ENCODE results near the gene OR4X1.

DNA sequence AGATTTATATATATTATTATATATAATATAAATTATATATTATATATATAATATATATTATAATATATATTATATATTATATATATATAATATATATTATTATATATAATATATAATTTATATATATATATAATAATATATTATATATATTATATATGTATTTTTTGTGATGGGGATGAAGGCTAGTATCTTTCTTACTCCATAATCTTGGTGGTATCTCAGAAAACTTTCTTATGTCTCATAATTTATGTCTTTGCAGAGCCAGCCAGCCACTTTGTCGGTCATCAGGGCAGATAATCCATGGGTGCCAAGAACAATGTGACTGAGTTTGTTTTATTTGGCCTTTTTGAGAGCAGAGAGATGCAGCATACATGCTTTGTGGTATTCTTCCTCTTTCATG lies 42.3 kb downstream of the OR4X1 start, which contains the start of gene OR4S1:
- TF ChIP-seq CTCF (IDR thresholded peaks at IDR 0.05) (no peak), POLR2A (IDR thresholded peaks at IDR 0.05) (no peak)

Measured in prostate gland (tissue), 2 donors.